HG02973 (cell line): ENCODE results near the gene VAT1L.

ENCODE experiments used
- ATAC-seq: cut with Tn5 transposase; IDR thresholded peaks from one replicate; pipeline ENCODE4 v1.9.1; 2021; ENCODE audit warnings: moderate library complexity; ENCODE audit not compliant: unreplicated experiment

VAT1L gene

DNA sequence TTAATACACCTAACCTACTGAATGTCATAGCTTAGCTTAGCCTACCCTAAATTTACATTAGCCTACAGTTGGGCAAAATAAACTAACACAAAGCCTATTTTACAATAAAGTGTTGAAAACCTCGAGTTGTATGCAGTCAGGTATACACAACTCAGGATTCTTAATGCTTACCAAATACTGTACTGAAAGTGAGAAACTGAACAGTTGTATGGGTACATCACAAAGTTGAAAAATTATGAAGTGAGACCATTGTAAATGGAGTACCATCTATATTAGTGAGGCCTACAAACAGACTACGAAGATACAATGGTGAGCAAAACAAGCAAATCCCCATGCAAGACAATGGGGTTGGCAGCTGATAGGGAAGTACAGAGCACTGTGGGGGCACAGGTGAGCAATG is 79.7 kb downstream of the VAT1L start:
- peak; percentile 36 for ATAC-seq

DNA sequence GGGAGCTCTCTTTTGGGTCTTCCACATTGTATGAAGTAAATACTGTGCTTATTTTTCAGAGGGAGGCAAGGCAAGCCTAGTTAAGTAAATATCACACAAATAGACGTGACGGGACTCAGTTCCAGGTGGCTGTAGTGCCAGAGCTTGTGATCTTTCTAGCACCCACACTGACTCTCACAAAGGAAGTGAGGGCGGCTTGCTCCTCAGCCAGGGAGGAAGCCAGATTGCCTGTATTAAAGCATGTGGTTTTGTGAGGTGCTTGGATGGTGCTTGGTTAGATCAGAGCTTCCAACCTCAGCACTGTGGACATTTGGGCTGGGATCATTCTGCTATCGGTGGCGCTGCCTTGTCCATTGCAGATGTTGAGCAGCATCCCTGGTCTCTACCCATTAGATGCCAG is 80.1 kb downstream of the VAT1L start:
- peak; percentile 82 for ATAC-seq

DNA sequence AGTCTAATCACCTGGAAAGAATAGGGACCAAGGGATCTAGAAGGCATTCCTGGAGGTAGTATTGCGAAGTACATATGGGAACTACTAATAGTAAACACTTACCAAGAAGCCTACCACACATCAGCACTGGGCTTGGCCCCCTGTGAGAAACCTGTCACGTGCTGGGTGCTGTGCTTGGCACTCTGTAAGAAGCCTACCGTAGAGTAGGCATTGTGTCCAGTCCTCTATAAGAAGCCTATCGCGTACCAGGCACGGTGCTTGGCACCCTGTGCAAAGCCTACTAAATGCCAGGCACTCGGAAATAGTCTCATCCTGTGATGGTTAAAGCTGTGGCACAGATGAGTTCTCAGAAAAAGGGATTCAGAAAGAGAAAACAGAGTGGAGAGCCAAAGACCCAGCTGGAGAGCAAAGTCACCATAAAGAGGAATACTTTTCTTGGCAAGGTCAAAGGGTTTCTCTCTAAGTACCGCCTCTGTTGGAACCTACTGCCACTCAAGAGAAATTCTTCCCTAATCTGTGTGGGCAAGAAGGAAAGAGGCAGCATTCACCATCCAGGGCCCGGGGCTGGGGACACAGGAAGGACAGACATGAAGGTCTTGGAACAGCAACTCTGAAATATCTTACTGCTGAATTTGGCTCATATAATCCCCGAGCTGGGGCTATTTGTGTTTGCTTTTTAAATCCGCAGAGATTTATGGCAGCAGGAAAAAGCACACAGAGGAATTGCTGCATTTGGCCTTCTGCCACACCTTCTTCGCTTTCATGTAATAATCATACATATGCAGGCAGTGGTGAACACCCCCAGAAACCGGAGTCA is 81.8 kb downstream of the VAT1L start:
- no peak for ATAC-seq

DNA sequence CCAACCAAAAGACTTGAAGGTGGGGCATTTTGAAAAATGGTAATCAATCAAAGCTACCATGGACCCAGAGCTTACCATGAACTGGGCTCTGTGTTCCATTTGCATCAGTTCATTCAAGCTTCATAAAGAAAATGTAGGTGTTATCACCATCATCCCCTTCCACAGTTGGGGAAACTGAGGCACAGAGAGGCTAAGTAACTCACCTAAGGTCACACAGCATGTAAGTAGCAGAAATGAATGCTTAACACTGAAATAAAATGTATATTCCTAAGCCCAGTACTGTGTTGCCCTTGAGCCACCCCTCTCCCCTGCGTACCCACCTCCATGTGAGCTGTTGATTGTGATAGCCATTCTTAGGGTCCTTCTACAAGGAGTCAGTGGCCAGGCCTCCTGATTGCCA is 83.6 kb downstream of the VAT1L start:
- no peak for ATAC-seq

DNA sequence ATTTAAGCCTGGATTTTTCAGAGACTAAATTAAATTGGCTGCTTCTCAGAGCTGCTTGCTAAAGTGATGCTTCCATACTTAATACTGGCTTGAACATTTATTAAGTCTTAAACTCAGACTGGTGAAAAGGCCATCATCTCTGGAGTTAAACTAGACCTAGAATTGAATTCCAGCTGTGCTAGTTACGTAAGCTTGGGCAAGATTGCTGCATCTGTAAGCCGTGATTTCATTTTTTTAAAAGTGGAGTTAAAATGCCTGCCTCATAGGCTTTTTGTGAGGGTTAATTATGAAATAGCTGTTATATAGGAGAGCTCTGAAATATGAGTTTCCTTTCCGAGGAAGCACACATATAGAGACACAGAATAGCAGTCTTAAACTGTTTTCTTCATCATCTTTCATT is 84.7 kb downstream of the VAT1L start:
- no peak for ATAC-seq

DNA sequence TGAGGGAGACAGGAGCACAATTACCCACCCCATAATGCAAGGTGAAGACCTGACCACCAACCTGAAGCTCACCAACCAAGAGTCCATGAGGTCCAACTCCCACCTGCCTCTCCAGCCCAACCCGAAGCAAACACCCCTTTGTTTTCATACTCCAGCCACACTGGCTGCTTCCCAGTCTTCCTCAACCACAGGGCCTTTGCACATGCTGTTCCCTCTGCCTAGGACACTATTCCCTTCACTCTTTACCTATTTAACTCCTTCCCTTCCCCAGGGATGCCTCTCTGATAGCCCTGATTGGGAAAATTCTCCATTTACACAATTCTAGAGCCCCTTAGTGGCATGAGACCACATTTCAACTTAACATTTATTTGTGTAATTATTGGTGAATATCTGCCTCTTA is 86.0 kb downstream of the VAT1L start:
- no peak for ATAC-seq

DNA sequence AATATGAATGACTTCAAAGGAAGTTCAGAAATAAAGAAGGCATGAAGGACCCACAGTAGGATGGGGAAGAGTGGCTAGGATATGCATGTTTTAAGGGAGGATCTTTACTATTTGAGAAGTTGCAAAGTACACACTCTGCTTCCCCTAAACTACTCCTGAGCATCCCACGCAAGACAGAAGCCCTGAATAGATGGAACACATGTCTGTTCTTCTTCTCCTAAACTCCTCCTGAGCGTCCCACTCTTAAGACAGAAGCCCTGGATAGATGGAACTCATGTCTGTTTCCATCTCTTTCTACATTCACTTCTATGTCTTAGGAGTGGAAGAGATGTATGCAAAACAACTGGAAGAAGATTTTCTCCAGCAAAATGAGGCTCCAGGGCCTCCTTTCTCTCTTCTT is 88.4 kb downstream of the VAT1L start:
- no peak for ATAC-seq

DNA sequence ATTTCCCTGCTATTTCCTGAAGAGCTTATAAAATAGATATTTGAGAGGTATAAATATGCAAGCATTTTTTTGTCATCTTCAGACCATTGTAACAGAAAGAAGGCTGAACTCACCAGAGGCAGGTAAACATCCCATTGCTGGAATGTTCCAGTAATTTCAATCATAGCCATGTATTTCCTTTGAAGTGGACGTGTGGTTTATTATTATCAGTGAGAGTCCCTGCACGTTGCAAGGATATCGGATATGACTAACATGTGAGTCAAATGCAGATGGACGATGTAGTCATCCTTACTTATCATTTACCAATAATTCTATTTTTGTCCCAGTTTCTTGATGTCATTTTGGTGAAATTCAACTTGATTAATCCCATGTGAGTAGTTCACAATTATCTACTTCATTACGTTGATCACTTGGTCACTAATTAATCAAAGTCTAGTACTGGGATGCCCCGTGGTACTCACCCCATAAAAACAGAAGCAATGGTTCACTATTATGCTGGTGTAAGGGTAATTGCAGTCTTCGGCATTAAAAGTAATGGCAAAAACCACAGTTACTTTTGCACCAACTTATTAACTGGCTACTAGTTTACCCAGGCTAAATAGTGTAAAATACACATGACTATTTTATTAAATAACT is 89.5 kb downstream of the VAT1L start:
- no peak for ATAC-seq

DNA sequence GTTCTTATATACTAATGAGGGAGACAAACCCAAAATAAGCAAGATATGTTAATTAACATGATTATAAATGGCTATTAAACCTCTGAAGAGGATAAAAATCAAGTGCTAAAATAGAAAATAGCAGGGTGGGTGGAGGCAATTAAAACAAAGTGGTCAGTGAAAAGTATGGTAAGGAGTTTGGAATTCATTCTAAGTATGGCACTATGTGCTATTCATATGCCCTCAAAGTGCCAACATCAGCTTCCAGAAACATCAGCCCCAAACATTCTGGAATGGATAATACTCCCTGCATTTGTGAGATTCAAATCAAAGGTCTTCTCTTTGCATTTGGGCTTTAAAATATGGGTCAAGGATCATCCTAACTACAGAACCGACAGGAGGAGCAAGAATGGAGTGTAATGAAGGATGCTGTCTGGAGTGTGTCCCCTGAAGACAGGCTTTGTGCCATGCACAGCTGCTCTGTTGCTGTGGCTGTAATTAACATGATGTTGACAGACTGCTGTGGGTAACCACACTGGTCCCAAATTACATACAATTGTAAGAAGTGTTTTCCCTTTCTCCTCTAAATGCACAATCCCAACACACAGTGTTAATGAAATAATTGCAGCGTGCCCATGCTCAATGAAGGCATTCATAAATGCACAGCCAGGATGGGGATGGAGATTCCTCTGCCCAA is 93.1 kb downstream of the VAT1L start:
- no peak for ATAC-seq

DNA sequence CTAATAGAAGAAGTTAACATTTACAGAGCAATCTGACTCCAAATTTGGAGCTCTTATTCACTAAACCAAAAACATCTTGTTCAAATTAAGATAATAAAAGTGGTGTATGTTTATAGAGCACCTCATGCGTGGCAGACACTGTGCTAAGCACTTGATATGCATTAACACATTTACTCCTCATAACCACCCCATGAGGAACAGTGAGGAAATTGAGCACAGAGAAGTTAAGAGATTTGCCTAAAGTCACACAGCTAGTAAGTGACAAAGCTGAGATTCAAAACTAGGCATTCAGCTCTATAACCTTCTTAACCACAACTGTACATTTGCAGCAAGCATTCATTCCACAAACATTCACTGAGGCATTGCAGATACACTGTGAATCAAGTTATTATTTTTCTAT is 94.0 kb downstream of the VAT1L start:
- ATAC-seq: no peak

DNA sequence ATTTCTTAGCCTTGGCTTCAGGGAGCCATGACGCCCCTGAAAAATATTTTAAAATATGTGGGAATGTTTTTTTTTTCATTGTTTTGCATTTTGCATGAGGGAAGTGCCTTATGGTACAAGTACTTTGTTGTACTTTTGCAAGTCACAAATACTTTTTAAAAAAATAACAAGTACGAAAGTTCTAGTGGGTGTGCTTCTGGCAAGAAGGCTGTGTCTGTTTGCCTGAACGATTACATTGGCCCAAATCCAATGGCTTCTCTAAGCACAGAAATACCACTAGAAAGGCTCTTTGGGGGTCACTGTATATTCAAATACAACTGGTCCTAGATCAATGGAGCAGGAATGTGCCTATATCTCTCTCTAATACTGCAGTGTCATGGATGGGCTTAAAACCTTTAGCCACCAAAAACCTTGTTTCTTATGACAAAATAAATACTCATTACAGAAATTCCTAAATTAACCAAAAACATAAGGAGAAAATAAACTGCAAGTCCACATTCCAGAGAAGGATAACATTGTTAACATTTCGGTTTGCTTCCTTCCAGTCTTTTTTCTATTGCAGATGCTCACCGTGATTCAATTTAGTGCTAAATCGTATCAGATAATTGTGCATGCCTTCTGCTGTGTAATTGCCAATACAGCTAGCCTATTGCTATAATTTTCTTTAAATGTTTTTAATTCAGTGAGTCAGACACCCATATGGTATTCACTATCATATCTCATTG is 97.4 kb downstream of the VAT1L start:
- no peak for ATAC-seq

DNA sequence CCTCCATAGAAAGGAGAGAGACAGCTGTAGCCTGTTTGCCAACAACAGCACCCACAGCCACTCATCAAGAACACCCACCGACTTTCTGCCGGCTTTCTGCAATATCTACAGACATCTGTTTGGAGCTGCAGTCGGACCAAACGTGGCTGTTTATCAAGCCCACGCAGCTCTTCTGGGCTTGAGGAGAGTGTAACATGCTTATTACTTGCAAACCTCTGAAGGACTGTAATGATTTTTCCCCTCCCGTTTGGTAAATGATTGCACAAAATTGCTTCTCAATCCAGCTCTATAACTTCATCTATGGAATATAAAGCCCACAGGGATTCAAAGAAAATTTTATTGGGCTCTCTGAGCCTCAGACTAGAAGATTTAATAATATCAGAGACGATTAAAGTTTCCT is 100.5 kb downstream of the VAT1L start:
- ATAC-seq: no peak

DNA sequence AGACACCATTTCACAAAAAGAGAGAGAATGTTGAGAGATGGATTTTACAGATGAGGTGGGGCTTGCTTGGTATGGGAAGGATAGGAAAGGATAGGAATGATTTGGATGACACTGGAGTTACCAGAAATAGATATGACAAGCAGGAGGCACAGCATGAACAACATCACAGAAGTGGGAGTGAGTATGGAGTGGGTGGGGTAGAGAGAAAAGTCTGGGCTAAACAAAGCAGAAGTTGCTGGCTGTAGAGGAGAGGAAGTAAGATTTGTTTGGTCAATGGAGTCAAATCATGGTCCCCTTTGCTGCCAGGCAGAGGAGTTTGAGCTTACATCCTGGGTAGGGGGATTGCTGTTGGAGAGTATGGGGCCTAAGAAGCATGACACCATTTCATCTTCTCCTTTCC is 101.7 kb downstream of the VAT1L start:
- no peak for ATAC-seq

DNA sequence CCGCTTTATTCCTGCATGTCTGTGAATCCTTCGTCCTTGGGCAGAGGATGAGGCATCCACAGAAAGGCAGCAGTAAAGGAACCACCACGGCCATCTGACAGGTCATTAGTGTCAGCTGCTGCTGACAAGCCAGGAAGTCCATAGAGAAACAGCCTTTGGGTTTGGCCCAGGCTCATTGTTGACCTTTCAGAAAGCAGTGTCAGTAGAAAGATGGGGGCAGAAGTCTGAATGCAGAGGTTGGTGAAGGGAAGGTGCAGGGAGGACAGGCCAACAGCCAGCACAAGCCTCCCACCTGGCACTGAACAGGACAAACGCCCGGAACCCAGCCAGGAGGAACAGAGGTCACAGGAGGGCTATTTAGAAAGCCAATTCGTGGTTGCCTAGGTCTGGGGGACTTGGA is 105.8 kb downstream of the VAT1L start:
- ATAC-seq: no peak

DNA sequence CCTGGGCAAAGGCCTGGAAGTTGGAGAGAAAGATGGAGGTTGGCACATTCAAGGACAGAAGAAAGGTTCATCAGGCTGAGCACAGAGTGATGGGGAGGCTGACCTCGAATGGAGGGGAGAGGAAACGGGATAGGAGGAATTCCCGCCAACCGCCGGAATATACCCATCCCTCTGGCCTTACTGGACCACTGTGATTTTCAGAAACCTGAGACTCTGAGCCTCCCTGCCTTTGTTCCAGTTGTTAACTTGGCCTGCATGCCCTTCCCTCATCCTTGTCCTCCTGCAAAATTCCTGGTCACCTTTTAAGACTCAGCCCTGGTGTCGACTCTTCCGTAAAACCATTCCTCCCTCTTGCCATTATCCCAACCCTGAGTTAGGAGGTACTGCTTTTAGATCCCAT is 107.6 kb downstream of the VAT1L start:
- no peak for ATAC-seq

DNA sequence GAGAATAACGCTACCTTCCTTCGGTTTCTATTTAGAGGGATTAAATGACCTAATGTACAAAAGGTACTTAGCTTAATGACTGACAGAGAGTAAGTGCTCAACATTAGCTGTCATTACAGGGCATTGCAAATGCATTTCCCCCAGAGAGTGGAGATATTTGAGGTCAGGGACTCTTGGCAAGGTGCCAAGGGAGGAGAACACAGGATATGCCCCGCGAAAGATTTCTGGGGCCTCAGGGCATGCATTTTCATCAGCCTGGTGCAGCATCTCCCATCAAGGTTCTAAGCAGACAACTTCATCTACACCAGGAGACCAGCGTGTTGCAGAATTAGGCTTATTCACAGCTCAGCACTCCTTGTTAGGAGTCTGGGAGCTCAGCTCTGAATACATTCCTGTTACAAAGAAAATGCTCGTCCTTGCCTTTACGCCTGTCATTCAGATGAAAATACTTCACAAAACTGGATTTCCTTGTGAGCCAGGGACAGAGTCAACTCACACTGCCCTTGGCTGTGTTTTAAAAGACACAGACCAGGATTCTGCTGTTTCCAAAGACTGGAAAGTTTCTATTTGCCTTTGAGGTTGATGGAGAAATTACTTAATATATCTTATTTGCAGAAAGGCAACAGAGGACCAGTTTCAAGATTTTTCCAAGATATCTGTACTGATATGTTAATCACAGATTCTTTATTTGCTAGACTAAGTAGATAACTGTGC is 108.2 kb downstream of the VAT1L start:
- no peak for ATAC-seq

DNA sequence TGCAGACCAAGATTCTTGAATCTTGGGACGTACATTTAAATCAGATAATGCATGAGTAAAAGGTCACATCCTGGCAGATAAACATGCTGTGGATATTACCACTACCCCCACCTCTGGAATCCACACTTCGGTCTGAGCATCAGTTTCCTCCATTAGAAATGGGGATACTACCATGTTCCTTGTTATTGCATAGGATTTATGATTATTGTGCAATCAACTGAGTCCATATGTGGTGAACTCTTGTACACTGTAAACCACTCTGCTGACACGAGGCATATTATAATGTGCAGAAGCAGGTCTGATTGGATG is 108.7 kb downstream of the VAT1L start:
- ATAC-seq: no peak

DNA sequence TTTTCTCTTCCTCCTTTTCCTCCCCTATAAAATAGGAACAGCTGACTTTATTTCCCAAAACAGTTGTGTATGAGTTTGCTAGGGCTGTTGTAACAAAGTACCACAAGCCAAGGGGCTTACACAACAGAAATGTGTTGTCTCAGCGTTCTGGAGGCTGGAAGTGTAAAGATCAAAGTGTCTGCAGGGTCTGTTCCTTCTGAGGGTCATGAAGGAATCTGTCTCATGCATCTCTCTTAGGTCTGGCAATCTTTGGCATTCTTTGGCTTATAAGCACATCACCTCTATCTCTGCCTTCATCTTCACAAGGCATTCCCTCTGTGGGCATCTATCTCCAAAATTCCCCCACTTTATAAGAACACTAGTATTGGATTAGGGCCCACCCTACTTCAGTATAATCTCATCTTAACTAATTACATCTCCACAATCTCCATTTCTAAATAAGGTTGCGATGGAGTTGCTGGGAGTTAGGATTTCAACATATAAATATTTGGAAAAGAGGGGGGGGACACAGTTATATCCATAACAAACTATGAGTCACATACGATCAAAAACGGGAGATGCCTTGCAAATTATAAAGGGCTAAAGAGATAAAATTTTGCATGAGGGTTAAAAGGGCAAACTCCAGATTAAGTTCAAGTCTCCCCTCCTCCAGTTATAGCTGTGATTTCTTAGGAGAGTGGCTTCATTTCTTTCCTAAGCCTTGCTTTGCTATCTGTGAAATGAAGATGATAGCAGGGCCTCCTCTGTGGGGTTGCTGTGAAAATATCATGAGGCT is 109.7 kb downstream of the VAT1L start:
- ATAC-seq: no peak

DNA sequence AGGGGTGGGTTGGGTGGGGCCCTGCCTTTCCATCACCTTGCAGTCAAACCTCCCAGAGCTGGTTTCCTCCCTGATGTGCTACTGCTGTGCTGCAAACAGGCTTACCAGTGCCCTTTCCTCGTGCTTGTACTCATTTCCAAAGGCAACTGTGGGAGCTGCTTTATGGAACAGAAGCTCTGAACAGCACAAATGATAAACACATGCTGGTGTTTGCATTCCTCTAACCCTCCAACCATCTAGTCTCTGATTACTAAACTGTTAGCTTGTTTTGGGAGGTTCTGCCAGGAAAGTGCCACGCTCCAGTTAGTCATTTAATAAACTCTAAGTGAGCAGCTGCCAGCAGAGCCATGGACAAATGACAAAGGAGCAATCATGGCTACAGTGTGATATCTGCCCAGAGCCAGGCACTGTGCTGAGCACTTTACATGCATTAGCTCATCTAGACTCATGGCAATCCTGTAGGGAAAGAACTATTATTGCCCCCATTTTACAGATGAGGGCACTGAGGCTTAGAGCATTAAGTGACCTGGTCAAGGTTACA is 110.4 kb downstream of the VAT1L start:
- no peak for ATAC-seq

DNA sequence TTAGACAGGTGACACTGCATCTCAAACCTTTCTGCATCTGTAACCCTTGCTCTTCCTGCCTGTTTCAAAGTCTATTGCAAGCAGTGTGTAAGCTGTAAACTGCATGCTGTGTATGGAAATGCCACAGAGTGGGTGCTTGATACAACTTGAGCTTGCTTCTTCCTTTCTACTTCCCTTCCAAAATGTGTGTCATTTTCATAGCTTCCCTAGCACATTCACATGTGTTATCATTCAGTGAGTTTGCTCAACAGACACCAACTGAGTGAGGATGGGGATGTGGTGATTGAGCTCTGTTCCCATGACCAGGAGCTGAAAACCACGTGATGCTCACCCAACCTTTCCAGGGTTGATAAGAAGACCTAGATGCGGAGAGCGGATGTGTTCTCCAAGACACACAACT is 111.1 kb downstream of the VAT1L start:
- no peak for ATAC-seq
